Suprapubic skin (tissue), 4 donors: ENCODE measurements around the gene CAMK1D. TPM values are rescaled to one million over a fixed set of nuclear protein-coding genes. Genes with fewer than 3 reads are reported as not detected.
A peak's percentile ranks its signal among the peaks of the same experiment; 100 is the strongest.
"Not testable (repeated sequence)": the region's sequence is repeated elsewhere in the genome, so short reads cannot be mapped to it uniquely, and the experiment has no call there.

Experiments used
- DNase-seq, 2 donors: peaks; one replicate each; pipeline ENCODE4 v3.0.0-alpha.2; 2019; ENCODE audit warnings: low spot score in 2 of 2
- H3K27ac ChIP-seq: fragments of 200-600 bp; sonication (generic); one replicate; pipeline ENCODE4 v1.5.1; 2019
- H3K27me3 ChIP-seq: fragments of 200-600 bp; sonication (generic); one replicate; pipeline ENCODE4 v1.5.1; 2019
- H3K36me3 ChIP-seq: fragments of 200-600 bp; sonication (generic); one replicate; pipeline ENCODE4 v1.5.1; 2019
- H3K4me1 ChIP-seq: fragments of 200-600 bp; sonication (generic); one replicate; pipeline ENCODE4 v1.5.1; 2019
- H3K4me3 ChIP-seq: fragments of 200-600 bp; sonication (generic); one replicate; pipeline ENCODE4 v1.5.1; 2019; ENCODE audit warnings: mild to moderate bottlenecking
- H3K9me3 ChIP-seq: fragments of 200-600 bp; sonication (generic); one replicate; pipeline ENCODE4 v1.5.1; 2019
- EP300 ChIP-seq: sonication (generic); formaldehyde crosslinking; IDR thresholded peaks from one replicate; pipeline ENCODE4 v1.6.1; 2017; ENCODE audit warnings: antibody characterized with exemption
- POLR2A ChIP-seq, 2 donors: fragments of 450-650 bp; IDR thresholded peaks; one replicate each; pipeline ENCODE4 v1.6.1; 2017; ENCODE audit warnings: antibody characterized with exemption in 2 of 2, mild to moderate bottlenecking in 2 of 2, moderate library complexity in 2 of 2
- POLR2AphosphoS5 ChIP-seq, 3 donors: sonication (generic); formaldehyde crosslinking; IDR thresholded peaks; one replicate each; pipeline ENCODE4 v1.6.1; 2017; ENCODE audit warnings: antibody characterized with exemption in 3 of 3
- WGBS: methylation state at CpG from one replicate; pipeline ENCODE4 v1.1.5; 2018; 5-methylcytosine and 5-hydroxymethylcytosine counted together
- total RNA-seq, 4 donors: library from RNA; depleted of rRNA; stranded (reverse); fragments of >200 nt; gene quantifications; one replicate each; pipeline ENCODE4 v1.1.0, GENCODE V29; 2016
- TF ChIP-seq, protein P1 (sequence below), 2 donors: fragments of 200-600 bp in 1 of 2; fragments of 450-650 bp in 1 of 2; sonication (generic) in 1 of 2; IDR thresholded peaks; one replicate each; pipeline ENCODE4 v1.5.1; 2016 to 2019; ENCODE audit warnings: antibody characterized with exemption in 2 of 2, mild to moderate bottlenecking in 1 of 2, moderate library complexity in 1 of 2

CAMK1D gene
- total RNA-seq, 4 donors from 2014 or later, result 26.4 to 31.3 (median 30.2) TPM

DNA sequence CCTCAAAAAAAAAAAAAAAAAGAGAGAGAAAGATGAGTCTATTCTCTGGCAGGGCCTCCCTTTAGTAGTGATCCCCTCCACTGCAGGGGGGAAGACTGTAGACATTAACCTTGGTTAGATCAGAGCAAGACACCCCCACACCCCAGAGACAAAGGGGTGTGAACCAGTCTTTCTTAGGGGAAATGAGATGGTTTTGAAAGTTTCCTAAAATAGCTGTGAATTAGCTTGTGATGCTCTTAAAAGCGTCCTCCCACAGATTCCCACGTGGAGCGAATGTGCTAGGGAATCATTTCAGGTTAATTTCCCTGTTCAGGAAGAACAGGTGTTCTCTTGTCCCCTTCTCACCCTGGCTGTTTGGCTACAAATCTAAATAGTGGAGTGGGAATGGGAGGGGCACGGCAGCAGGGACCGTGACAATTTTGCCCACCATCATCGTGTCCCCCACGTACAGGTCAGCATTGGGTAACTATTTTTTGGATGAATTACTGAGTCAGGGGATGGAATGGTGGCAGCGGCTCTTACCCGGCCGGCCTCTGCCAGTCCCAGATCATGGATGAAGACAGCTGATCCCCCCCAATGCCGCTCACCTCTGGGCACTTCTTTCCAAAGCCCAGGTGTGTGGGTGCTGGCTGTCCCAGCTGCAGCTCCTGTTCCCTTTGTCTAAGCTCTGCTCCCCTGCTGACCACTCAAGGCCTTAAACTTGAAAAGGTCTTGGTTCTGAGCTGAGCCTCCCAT is 499.3 kb downstream of the CAMK1D start:
- H3K36me3 ChIP-seq, result no peaks in the 10 kb centered on the region
- WGBS, result 83% methylated on average over 11 of the region's 11 CpGs
- H3K4me3 ChIP-seq, result no peak overlapping the region
- DNase-seq, result no peak
- H3K27ac ChIP-seq, result peak overlapping the region; percentile 47
- peaks cover 32% of the 10 kb centered on the region for H3K4me1 ChIP-seq
- H3K27me3 ChIP-seq, result no peaks in the 10 kb centered on the region
- H3K9me3 ChIP-seq, result no peaks in the 10 kb centered on the region
- TF ChIP-seq, protein P1, sequence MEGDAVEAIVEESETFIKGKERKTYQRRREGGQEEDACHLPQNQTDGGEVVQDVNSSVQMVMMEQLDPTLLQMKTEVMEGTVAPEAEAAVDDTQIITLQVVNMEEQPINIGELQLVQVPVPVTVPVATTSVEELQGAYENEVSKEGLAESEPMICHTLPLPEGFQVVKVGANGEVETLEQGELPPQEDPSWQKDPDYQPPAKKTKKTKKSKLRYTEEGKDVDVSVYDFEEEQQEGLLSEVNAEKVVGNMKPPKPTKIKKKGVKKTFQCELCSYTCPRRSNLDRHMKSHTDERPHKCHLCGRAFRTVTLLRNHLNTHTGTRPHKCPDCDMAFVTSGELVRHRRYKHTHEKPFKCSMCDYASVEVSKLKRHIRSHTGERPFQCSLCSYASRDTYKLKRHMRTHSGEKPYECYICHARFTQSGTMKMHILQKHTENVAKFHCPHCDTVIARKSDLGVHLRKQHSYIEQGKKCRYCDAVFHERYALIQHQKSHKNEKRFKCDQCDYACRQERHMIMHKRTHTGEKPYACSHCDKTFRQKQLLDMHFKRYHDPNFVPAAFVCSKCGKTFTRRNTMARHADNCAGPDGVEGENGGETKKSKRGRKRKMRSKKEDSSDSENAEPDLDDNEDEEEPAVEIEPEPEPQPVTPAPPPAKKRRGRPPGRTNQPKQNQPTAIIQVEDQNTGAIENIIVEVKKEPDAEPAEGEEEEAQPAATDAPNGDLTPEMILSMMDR (IDR thresholded peaks at IDR 0.05), result no peak
- TF ChIP-seq EP300 (no peak), POLR2AphosphoS5 (IDR thresholded peaks at IDR 0.05) (no peak), POLR2A (IDR thresholded peaks at IDR 0.05) (no peak)

DNA sequence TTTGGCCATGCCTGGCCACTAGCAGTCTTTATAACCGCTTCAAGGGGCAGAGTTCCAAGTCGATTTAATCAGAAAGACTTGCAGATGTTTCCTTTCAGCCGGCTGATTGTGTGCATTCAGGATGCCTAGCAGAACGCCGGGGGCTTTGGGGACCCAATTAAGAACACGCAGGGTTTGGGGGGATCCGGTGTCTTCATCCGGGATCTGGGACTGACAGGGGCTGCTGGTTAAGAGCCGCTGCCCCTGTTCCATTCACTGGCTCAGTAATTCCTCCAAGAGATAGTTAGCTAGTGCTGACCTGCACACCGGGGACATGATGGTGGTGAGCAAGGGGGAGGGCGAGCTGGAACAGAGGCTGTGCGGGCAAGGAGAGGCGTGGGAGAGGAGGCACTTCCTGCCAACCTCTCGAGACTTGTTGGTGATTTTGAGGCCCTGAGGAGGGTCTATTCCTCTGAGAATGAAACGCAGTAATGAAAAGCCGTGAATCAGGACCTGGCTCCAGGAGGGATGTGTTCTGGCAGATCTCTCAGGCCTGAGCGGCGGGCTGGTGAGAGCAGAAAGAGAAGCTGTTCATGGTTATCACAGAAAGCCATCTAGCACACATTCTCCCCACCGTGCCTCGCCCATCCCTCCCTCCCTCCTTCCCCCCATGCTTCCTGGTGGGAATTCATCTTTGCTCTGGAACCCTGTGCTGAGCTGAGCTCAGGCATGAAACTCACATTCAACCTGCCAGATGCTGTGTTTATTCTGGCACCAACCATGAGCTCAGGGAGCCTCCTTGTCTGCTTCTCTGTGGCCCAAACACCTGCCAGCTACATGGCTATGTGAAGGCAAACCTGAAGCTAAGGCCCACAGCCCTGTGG is 500.2 kb downstream of the CAMK1D start:
- Histone ChIP-seq H3K36me3 (no peaks in the 10 kb centered on the region), H3K27me3 (no peaks in the 10 kb centered on the region), H3K9me3 (no peaks in the 10 kb centered on the region), H3K27ac (peak overlapping the region; percentile 47), H3K4me3 (no peak overlapping the region), H3K4me1 (peaks cover 27% of the 10 kb centered on the region)
- DNase-seq, result peak in 1 of 2 donors; percentile 34
- TF ChIP-seq EP300, result no peak
- TF ChIP-seq POLR2A (IDR thresholded peaks at IDR 0.05), result no peak
- TF ChIP-seq POLR2AphosphoS5 (IDR thresholded peaks at IDR 0.05), result no peak
- TF ChIP-seq, protein P1 (IDR thresholded peaks at IDR 0.05), result no peak
- WGBS, result 21% methylated on average over 15 of the region's 20 CpGs

DNA sequence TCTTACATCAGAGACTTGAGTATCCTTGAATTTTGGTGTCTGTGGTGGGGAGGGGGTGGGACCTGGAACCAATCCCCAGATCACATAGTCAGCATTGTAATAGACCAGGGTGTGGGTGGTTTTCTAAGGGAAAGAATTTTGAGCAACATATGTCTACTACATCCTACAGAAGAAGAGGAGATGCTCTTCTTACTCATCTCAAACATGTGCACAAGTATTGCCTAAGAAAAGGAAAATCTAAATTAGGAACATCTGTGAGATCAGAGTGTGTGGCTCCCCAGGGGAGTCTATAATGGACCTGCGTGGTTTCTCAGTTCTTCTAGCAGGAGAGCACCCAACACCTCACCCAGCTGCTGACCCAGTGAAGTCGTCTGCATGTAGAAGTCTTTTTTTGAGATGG is 503.3 kb downstream of the CAMK1D start:
- Histone ChIP-seq H3K27me3 (no peaks in the 10 kb centered on the region), H3K36me3 (no peaks in the 10 kb centered on the region), H3K4me1 (peaks cover 14% of the 10 kb centered on the region), H3K9me3 (peaks cover 4% of the 10 kb centered on the region), H3K4me3 (no peak overlapping the region), H3K27ac (no peak overlapping the region)
- TF ChIP-seq EP300 (no peak), POLR2A (IDR thresholded peaks at IDR 0.05) (no peak), POLR2AphosphoS5 (IDR thresholded peaks at IDR 0.05) (no peak)
- TF ChIP-seq, protein P1 (IDR thresholded peaks at IDR 0.05), result no peak
- no peak for DNase-seq
- 71% methylated on average over 2 of the region's 2 CpGs for WGBS

DNA sequence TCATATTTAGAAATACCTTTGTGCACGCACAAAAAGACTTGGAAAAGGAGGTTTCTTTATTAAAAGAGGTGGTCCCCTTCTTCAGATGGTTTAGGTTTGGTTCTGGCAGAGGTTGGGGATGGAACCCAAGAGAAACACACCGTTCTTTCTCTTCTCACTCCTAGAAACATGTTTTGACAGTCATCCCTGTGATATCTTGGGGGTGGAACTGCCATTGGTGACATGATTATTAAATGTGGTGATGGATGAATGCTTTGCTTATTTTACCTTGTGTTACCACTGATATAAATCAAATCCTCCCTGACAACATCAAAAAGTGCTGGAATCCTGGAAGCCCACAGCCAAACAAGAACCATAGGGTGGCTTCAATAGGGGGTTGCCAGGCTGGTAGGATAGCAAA is 505.6 kb downstream of the CAMK1D start:
- no peak overlapping the region for H3K27ac ChIP-seq
- H3K4me3 ChIP-seq, result no peak overlapping the region
- TF ChIP-seq, protein P1 (IDR thresholded peaks at IDR 0.05), result no peak
- TF ChIP-seq POLR2A (IDR thresholded peaks at IDR 0.05) (no peak), POLR2AphosphoS5 (IDR thresholded peaks at IDR 0.05) (no peak), EP300 (no peak)
- peaks cover 1% of the 10 kb centered on the region for H3K4me1 ChIP-seq
- DNase-seq, result no peak
- H3K9me3 ChIP-seq, result peaks cover 4% of the 10 kb centered on the region
- 31% methylated on average over 2 of the region's 2 CpGs for WGBS
- H3K27me3 ChIP-seq, result no peaks in the 10 kb centered on the region
- H3K36me3 ChIP-seq, result no peaks in the 10 kb centered on the region

DNA sequence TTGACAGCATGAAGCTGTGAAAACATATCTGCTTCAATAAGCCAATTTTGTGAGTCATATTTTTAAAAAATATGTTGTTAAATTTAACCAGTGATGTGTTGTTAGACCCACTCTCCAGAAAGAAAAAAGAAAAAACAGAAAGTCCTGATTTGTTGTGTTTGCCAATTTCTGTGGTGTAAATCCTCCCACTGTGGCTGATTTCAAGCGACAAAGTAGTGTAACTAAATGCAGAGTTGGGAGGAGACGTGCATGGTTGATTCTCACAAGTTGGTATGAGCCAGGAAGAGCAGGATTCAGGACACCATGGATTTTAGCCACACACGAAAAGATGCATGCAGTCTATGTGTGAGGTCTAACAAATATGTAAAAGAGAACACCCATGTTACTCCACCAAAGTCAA is 513.1 kb downstream of the CAMK1D start:
- TF ChIP-seq EP300 (no peak), POLR2AphosphoS5 (IDR thresholded peaks at IDR 0.05) (no peak), POLR2A (IDR thresholded peaks at IDR 0.05) (no peak)
- TF ChIP-seq, protein P1 (IDR thresholded peaks at IDR 0.05), result no peak
- Histone ChIP-seq H3K36me3 (no peaks in the 10 kb centered on the region), H3K27me3 (no peaks in the 10 kb centered on the region), H3K9me3 (peaks cover 2% of the 10 kb centered on the region), H3K4me1 (no peaks in the 10 kb centered on the region), H3K4me3 (no peak overlapping the region), H3K27ac (no peak overlapping the region)
- no peak for DNase-seq
- 85% methylated on average over 3 of the region's 3 CpGs for WGBS

DNA sequence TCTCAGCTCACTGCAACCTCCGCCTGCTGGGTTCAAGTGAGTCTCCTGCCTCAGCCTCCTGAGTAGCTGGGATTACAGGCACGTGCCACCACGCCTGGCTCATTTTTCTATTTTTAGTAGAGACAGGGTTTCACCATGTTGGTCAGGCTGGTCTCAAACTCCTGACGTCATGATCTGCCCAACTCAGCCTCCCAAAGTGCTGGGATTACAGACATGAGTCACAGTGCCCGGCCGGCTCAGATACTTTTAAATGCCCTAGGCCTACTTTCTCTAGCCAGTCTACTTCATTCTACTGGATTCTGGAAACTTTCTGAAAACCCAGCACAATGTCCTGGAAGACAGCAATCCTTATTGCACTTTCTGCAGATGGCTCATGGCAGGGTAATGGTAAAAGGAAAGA is 516.2 kb downstream of the CAMK1D start:
- not testable (repeated sequence) for H3K4me1 ChIP-seq, H3K36me3 ChIP-seq, H3K4me3 ChIP-seq, H3K9me3 ChIP-seq, DNase-seq, H3K27ac ChIP-seq, H3K27me3 ChIP-seq
- 92% methylated on average over 6 of the region's 6 CpGs for WGBS
